GM21723 (cell line): Measurements from ENCODE around the gene TEPSIN.
"Not testable (repeated sequence)": the region's sequence is repeated elsewhere in the genome, so short reads cannot be mapped to it uniquely, and the experiment has no call there.

Experiments used
- ATAC-seq: cut with Tn5 transposase; IDR thresholded peaks from one replicate; pipeline ENCODE4 v1.9.1; 2021; ENCODE audit warnings: mild to moderate bottlenecking, moderate library complexity; ENCODE audit not compliant: unreplicated experiment

The TEPSIN gene

GRCh38 chr17:81237591-81238489 lies 1.0 kb downstream of the TEPSIN start:
- no peak for ATAC-seq

DNA sequence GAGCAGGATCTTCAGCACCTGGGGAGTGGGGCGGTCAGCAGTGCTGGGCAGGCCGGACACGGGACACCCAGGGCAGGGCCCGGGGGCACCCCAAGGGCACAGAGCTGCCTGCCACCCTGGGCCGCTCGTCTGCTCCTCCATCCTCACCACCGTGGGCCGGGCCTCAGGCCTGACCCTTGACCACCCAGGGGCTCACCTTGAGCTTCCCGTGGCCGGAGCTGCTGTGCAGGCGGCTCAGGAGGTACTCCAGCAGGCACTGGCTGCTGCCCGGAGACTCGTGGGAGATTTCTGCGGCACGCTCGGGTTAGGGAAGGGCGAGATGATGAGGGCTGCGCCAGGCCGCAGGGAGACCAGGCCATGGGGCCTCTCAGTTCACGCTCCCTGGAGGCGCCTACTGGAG lies 2.1 kb downstream of the TEPSIN start:
- ATAC-seq, result no peak

DNA sequence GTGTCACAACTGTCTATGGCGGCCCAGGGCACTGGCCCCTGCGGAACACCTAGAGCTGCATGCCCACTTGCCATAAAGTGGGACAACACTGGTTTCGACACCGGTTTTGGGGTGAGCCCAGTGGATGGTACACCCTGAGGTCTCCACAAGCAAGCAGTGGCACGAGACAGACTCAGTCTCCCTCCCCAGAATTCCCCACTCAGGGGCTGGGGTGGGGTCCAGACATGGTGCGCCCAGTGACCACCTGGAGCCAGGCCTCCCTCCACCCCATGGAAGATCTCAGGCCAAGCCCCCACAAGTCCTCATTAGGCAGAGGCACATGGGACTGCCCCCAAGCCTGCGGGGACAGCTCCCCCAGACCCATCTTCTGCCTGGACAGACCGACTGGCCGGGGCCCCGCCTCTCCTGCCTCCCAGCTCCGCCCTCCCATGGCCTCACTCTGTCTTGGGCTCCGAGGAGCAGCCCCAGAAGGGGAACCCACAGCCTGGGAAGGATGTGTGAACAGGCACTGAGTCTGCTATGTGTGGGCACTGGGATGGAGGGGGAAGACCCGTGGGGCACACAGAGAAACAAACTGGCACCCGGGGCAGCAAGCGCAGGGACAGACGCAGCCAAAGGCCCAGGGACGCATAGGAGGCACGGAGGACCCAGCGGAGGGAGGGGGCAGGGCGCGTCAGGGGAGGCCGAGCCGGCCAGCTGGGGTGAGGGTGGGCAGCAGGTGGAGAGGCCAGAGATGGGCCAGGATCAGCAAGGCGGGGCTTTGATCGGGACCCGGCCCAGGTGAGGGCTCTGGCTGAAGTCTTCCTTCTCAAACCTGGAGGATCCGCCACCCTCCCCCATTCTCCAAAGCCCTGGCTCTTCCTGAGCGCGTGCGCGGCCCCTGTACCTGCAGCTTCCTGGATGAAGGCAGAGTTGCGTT lies 2.8 kb downstream of the TEPSIN start:
- no peak for ATAC-seq

GRCh38 chr17:81234940-81235821 lies 3.7 kb downstream of the TEPSIN start:
- ATAC-seq, result no peak

GRCh38 chr17:81234506-81234855 lies 4.4 kb downstream of the TEPSIN start:
- ATAC-seq, result no peak

DNA sequence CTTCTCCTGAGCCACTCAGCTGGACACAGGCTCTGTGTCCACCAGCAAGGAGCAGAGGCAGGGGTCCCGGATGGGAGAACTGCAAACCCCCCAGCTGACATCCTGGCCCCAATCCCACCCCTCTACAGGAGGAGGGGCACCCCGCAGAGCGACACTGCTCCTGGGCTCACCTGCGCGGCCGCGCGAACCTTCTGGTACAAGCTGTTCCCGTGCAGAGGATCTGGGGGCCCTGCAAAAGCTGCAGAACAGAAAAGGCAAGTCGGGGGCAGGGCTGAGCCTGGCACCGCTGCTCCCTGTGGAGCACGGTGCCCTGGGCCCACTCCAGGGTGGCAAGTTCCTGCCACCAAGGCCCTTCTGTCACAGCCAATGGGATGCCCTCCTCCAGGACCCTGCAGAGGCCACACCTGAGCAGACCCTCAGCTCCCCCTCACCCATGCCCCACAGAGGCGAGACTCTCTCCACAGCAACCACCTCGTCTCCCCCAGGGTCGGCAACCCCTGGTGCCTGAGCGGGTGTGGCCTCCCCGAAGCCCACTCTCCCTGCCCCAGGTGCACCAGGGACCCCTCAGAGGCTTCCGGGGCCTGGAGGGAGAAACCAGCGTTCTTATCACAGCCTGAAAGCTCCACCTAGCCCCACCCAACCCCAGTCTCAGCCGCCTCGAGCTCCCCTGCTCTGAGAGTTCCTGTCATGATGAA lies 4.9 kb downstream of the TEPSIN start:
- no peak for ATAC-seq

DNA sequence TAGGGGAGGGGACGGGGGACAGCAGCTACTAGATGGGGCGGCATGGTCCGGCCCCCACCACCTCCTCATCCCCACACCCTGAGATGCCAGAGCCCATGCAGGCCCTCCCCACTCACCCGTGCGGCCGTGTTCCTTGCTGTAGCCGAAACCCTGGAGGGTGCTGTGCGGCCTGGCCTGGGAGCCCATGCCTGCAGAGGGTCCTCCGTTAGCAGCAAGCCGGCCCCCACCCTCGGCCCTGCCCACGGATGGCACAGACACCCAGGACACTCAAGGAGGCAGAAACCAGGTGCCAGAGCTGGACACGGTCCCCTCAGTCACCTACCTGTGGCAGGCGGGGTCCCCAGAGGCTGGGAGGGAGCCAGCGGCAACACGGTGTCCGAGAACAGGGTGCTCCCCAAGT lies 5.5 kb downstream of the TEPSIN start:
- no peak for ATAC-seq

DNA sequence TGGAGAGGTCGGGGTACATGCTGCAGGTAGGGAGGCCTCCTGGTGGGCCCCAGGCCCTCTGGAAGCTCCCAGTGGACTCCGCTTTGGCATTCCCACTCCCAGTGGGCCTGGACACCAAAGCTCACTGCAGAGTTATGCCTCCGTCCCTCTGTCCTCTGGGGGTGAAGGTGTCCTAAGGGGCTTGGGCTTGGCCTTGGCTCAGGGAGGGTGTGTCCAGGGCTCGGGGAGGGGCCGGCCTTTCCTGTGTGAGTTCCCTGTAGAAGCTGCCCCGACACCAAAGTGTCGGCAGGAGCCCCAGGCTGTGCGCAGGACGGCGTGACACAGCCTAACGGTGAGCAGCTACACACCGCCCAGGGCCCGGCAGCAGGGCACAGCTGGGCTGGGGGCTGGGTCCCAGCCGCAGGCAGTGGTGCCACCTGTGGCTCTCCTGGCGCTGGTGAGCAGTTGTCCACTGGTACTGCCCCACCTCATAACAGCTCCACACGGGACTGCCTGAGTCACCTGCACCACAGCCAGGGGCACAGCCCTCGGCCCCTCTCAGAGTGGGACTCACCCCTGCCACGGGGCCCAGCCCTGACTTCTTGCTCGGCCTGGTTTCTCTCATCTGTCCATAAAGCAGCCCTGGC lies 6.1 kb downstream of the TEPSIN start:
- ATAC-seq, result no peak

DNA sequence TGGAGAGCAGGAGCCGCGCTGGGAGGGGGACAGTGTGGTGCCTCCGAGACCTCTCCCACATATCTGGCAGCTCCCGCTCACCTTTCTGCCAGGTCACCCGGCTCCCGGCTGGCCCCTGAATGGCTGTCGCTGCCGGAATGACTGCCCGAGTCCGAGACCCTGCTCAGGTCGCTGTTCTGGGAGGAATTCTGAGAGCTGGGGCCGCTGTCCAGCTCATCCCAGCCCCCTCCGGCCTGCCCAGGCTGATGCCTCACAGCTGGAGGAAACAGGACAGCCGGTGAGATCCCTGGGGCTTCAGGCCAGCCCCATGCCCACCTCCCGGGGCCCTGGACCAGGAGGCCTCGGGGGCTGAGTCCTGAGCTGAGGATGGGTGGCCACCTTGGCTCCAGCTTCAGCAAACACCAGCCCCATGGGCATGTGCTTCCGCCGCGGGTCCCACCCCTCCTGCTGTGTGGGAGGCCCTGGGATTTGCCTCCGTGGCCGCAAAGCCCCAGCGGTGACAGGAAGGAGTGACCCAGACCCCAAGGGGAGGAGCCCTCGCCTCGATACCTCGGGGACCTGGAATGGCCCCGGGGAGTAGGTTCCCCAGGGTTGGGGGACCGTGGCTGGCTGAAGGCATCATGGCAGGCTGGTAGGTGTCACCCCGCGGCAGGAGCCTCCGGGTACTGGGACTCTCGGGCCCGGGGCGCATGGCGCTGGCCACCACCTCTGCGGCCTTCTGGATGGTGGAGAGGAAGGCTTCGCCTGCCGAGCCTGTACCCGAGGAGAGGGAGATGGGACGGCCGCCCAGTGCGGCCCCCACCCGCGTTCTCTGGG lies 6.9 kb downstream of the TEPSIN start:
- no peak for ATAC-seq

- no peak for ATAC-seq
Observed at GRCh38 chr17:81231121-81231645, 7.7 kb downstream of the TEPSIN start.

DNA sequence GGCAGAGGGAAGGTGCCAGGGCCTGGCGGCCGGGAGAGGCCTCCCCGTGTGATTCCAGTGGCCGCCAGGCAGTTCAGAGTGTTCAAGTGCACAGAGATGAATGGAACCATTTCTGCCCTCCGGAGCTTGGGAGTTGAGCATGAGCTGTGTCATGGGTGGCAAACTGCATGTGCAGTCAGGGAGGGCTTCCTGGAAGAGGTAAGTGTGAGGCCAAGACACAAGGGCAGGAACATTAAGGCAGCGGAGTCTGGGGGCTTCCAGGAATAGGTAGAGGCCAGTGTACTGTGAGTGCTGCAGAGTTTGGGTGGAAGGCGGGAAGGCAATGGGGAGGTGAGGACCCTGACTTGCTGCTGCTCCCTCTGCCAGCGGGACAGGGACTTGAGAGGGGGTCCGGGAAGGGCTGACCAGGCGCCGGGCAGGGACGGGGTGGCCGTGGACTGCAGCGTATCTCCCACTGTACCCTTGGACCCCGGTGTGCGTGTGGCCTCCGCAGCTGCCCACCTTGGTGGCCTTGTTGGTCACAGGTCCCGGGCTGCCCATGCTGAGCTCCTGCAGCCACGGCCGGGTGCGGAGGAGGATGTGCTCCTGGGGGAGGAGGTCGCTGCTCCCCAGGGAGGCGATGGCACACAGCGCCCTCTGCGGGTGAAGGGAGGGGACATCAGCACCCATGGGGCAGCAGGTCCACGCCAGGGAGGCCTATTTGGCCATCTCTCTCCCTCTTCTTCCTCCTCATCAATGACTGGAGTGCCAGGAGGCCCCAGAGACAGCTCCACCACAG lies 8.6 kb downstream of the TEPSIN start:
- no peak for ATAC-seq

DNA sequence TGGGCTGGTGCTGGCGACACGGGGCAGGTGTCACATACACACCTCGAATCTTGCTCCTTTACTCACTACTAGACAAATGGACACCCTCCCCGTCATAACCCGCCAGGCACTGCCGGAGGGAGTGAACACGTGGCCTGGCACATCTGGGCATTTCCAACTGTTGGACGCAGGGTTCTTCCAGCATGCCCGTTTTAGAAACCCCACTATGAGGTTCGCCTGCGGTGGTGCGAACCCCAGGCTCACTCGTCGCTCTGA lies 9.3 kb downstream of the TEPSIN start:
- ATAC-seq, result no peak

- ATAC-seq, result peak; percentile 28
Observed at GRCh38 chr17:81228834-81229665, 9.8 kb downstream of the TEPSIN start.

DNA sequence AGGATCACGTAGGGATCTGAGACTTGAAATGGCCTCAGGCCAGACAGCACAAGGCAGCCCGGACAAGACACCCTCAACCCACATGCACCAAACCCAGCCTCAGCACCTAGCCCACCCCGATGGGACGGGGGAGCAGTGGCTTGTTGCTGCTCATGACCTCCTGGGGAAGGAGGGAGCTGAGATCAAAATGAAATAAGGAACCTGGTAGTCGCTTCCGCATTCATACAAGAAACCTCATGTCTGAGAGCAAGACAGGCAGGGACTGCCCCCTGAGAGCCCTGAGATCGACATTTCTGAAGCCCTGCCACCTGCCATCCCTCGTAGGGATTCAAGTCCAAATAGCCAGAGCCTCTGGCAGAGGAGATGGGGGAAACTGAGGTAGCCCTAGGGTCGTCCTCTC lies 10.4 kb downstream of the TEPSIN start:
- peak; percentile 59 for ATAC-seq

DNA sequence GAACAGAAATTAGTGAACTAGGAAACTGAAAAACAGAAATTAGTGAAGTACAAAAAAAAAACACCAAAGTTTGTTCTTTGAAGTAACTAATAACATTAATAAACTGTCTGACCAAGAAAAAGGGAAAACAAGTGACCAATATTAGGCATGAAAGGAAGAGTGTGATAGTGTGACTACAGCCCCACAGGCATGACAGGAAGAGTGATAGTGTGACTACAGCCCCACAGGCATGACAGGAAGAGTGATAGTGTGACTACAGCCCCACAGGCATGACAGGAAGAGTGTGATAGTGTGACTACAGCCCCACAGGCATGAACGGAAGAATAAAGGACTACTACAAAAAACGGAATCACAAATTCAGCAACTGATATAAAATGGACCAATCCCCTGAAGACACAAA lies 11.2 kb downstream of the TEPSIN start:
- ATAC-seq, result not testable (repeated sequence)

DNA sequence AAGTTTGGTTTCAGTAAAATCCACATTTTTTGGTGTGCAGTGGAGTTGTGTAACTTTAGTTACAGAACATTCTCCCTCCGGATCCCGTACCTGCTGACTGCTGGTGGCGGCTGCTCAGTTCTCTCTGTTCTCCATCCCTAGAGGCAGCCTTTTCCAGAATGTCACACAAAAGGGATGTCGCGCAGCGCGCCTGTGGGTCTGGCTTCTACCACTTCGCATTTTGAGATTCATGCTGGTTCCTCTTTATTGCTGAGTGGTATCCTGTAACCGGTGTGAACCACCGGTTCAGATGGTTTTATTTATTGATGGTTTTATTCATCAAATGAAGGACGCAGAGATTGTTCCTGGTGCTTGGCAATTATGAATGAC lies 15.1 kb downstream of the TEPSIN start:
- ATAC-seq, result no peak

GRCh38 chr17:81222906-81223761 lies 15.7 kb downstream of the TEPSIN start, which contains the start of gene CEP131:
TSS of gene CEP131 (minus strand) at chr17:81222965. CDS start at chr17:81220056, 2,909 bp downstream.
- ATAC-seq, result peak; percentile 89
